Breast epithelium (tissue), 4 donors: ENCODE results near the gene SRRM2. TPM values are rescaled to one million over a fixed set of nuclear protein-coding genes. Genes with fewer than 3 reads are reported as not detected.

ENCODE experiments used
- DNase-seq, 2 donors: peaks; one replicate each; pipeline ENCODE4 v3.0.0-alpha.2; 2019; ENCODE audit warnings: low spot score in 2 of 2
- H3K27ac ChIP-seq, 2 donors: fragments of 200-600 bp; sonication (generic) in 1 of 2; one replicate each; pipeline ENCODE4 v1.5.1; 2016 to 2019; ENCODE audit warnings: mild to moderate bottlenecking in 1 of 2
- H3K27me3 ChIP-seq, 2 donors: fragments of 200-600 bp; sonication (generic) in 1 of 2; one replicate each; pipeline versions ENCODE4 v1.5.1 to v1.6.0; 2017 to 2019; ENCODE audit warnings: control low read depth in 1 of 2, mild to moderate bottlenecking in 1 of 2
- H3K36me3 ChIP-seq: fragments of 200-600 bp; one replicate; pipeline ENCODE4 v1.5.1; 2019
- H3K4me1 ChIP-seq, 2 donors: fragments of 200-600 bp; sonication (generic); one replicate each; pipeline ENCODE4 v1.5.1; 2016 to 2019; ENCODE audit warnings: control low read depth in 1 of 2
- H3K4me3 ChIP-seq, 3 donors: fragments of 200-600 bp; sonication (generic); 1 replicate in 2 of 3; 2 replicates in 1 of 3; pipeline ENCODE4 v1.5.1; 2016 to 2019; ENCODE audit warnings: mild to moderate bottlenecking in 3 of 3, moderate library complexity in 2 of 3
- H3K9me3 ChIP-seq, 2 donors: fragments of 200-600 bp; sonication (generic) in 1 of 2; one replicate each; pipeline ENCODE4 v1.5.1; 2016 to 2019; ENCODE audit warnings: control low read depth in 1 of 2
- CTCF ChIP-seq, 3 donors: fragments of 450-650 bp; IDR thresholded peaks; one replicate each; pipeline ENCODE4 v1.5.1; 2016 to 2017; ENCODE audit warnings: antibody characterized with exemption in 3 of 3, mild to moderate bottlenecking in 3 of 3, moderate library complexity in 3 of 3
- POLR2A ChIP-seq: fragments of 450-650 bp; IDR thresholded peaks from one replicate; pipeline ENCODE4 v1.6.1; 2016; ENCODE audit warnings: antibody characterized with exemption, mild to moderate bottlenecking, moderate library complexity
- POLR2AphosphoS5 ChIP-seq, 3 donors: sonication (generic); formaldehyde crosslinking; IDR thresholded peaks; one replicate each; pipeline ENCODE4 v1.6.1; 2017; ENCODE audit warnings: antibody characterized with exemption in 3 of 3
- intact Hi-C: fragments of 100-400 bp; cut with DNase I; formaldehyde crosslinking; loops from one replicate; pipeline ENCODE4 v1.15.1; 2023; ENCODE audit warnings: low total_unique reads
- total RNA-seq, 3 donors: library from RNA; depleted of rRNA; stranded (reverse); fragments of >200 nt; gene quantifications; one replicate each; pipeline ENCODE4 v1.1.0, GENCODE V29; 2016

The SRRM2 gene
- total RNA-seq, 3 donors from 2014 or later, result 229 to 416 (median 388) TPM

- peaks cover 0 to 25% of the 10 kb centered on the region in 2 donors for H3K27me3 ChIP-seq
- H3K4me3 ChIP-seq, result no peak overlapping the region
- no peak for TF ChIP-seq POLR2AphosphoS5 (IDR thresholded peaks at IDR 0.05)
- no peak for TF ChIP-seq CTCF (IDR thresholded peaks at IDR 0.05)
- no peak for TF ChIP-seq POLR2A
- intact Hi-C loops, result no loop called here
- H3K27ac ChIP-seq, result no peak overlapping the region
- no peaks in the 10 kb centered on the region for H3K9me3 ChIP-seq
- DNase-seq, result no peak
- H3K36me3 ChIP-seq, result no peaks in the 10 kb centered on the region
- no peaks in the 10 kb centered on the region for H3K4me1 ChIP-seq
These were observed 43.1 kb downstream of the SRRM2 start for GRCh38 chr16:2795395-2796143.

GRCh38 chr16:2798723-2799204, 46.3 kb downstream of the SRRM2 start:
- Histone ChIP-seq H3K27ac (no peak overlapping the region), H3K9me3 (peaks cover 0 to 2% of the 10 kb centered on the region in 2 donors), H3K4me1 (no peaks in the 10 kb centered on the region), H3K4me3 (no peak overlapping the region), H3K36me3 (no peaks in the 10 kb centered on the region), H3K27me3 (peaks cover 0 to 15% of the 10 kb centered on the region in 2 donors)
- DNase-seq, result no peak
- intact Hi-C loops, result no loop called here
- TF ChIP-seq POLR2A (no peak), POLR2AphosphoS5 (IDR thresholded peaks at IDR 0.05) (no peak)

- no peak for TF ChIP-seq CTCF (IDR thresholded peaks at IDR 0.05)
- no peak for TF ChIP-seq POLR2A
- TF ChIP-seq POLR2AphosphoS5 (IDR thresholded peaks at IDR 0.05), result no peak
- H3K27me3 ChIP-seq, result peaks cover 0 to 15% of the 10 kb centered on the region in 2 donors
- no peak for DNase-seq
- no peak overlapping the region for H3K4me3 ChIP-seq
- no peaks in the 10 kb centered on the region for H3K4me1 ChIP-seq
- intact Hi-C loops, result no loop called here
- peaks cover 5 to 8% of the 10 kb centered on the region in 2 donors for H3K9me3 ChIP-seq
- H3K36me3 ChIP-seq, result no peaks in the 10 kb centered on the region
- H3K27ac ChIP-seq, result no peak overlapping the region
These were observed 46.9 kb downstream of the SRRM2 start for GRCh38 chr16:2799205-2799858.

- TF ChIP-seq CTCF (IDR thresholded peaks at IDR 0.05) (no peak), POLR2AphosphoS5 (IDR thresholded peaks at IDR 0.05) (no peak), POLR2A (no peak)
- H3K27me3 ChIP-seq, result peaks cover 0 to 15% of the 10 kb centered on the region in 2 donors
- peaks cover 9 to 11% of the 10 kb centered on the region in 2 donors for H3K9me3 ChIP-seq
- H3K27ac ChIP-seq, result no peak overlapping the region
- H3K4me3 ChIP-seq, result no peak overlapping the region
- H3K4me1 ChIP-seq, result no peaks in the 10 kb centered on the region
- intact Hi-C loops, result no loop called here
- DNase-seq, result no peak
- H3K36me3 ChIP-seq, result no peaks in the 10 kb centered on the region
These were observed 47.4 kb downstream of the SRRM2 start for GRCh38 chr16:2799859-2800226.

GRCh38 chr16:2803545-2804195, 51.2 kb downstream of the SRRM2 start:
- H3K27me3 ChIP-seq, result peaks cover 0 to 9% of the 10 kb centered on the region in 2 donors
- H3K27ac ChIP-seq, result no peak overlapping the region
- H3K9me3 ChIP-seq, result peaks cover 9 to 12% of the 10 kb centered on the region in 2 donors
- no peak for DNase-seq
- intact Hi-C loops, result no loop called here
- no peaks in the 10 kb centered on the region for H3K36me3 ChIP-seq
- H3K4me3 ChIP-seq, result no peak overlapping the region
- H3K4me1 ChIP-seq, result no peaks in the 10 kb centered on the region
- TF ChIP-seq CTCF (IDR thresholded peaks at IDR 0.05), result no peak
- no peak for TF ChIP-seq POLR2AphosphoS5 (IDR thresholded peaks at IDR 0.05)
- TF ChIP-seq POLR2A, result no peak
